HS-5 (cell line): ENCODE data around the gene MSH3.

ENCODE experiments used
- DNase-seq: peaks from one replicate; pipeline ENCODE4 v3.0.0-alpha.2; 2012; ENCODE audit warnings: low read depth

Gene MSH3

DNA sequence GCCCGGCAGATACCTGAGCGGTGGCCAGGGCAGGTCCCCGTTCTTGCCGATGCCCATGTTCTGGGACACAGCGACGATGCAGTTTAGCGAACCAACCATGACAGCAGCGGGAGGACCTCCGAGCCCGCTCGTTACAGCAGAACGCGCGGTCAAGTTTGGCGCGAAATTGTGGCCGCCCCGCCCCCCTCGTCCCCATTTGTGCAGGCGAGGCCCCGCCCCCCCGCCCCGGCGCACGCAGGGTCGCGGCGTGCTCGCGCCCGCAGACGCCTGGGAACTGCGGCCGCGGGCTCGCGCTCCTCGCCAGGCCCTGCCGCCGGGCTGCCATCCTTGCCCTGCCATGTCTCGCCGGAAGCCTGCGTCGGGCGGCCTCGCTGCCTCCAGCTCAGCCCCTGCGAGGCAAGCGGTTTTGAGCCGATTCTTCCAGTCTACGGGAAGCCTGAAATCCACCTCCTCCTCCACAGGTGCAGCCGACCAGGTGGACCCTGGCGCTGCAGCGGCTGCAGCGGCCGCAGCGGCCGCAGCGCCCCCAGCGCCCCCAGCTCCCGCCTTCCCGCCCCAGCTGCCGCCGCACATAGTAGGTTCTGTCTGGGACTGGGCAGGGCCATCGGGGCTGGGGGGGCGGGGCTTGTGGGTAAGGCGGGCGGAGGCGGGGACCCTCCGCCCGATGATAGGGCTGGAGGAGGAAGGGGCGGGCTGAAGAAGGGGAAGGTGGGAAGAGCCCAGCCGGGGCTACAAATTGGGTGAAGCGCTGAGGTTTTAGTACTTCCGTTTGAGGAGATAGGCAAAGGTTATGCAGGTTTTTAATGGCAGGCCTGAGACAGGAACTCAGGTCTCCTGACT, at the start of gene MSH3, which contains the start of gene DHFR:
MSH3 (plus strand) TSS at position 262 of the 840 bp plus-strand sequence; CDS start at position 338, 76 bp downstream.
DHFR (minus strand) TSS at position 593 of the 840 bp plus-strand sequence; CDS start at position 99, 494 bp downstream.
- DNase-seq, result peak; percentile 71

DNA sequence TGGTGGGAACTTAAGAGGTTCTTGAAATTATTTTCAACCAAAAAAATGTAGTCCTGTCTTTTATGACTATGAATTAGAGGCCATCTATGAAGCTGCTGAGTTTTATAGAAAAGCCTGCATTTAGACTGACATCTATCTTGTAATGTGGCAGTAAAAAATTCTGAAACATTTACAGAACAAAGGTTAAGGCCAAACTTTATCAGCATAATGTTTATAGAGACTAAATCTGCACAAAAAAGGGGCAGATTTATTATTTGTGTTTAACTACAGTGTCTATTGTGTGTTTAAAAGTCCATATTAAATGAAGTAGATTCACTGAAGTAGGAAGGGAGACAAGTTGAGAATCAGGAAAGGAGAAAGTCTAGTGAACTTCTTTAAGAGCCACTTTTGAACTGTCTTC, 47.1 kb upstream of the MSH3 start:
- DNase-seq, result no peak

DNA sequence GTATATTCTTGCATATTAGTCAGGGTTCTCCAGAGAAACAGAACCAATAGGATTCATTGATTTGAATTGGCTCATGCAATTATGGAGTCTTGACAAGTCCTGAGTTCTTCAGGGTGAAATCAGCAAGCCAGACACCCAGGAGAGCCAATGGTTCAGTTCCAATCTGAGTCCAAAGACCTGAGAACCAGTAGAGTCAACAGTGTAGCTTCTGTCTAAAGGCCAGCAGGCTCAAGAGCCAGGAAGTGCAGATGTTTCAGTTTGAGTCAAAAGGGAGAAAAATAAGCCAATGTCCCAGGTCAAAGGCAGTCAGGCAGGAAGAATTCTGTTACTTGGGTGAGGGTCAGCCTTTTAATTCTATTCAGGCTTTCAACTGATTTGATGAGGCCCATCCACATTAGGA, 46.6 kb upstream of the MSH3 start:
- DNase-seq, result no peak

DNA sequence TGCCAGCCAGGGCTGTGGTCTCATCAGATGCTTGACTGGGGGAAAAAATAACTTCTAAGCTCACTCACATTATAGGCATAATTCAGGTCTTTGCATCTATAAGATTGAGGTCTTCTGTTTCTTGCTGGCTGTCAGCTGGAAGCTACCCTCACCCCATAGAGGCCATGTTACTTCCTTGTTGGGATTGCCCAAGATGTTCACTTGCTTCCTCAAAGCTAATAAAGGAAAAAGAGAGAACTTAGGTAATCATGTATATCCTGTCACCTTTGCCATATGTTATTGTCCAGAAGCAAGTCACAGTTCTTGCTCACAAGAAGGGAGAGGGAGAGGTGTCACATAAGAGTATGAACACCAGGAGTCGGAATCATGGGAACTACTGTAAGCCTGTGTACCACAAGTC, 45.7 kb upstream of the MSH3 start:
- no peak for DNase-seq

DNA sequence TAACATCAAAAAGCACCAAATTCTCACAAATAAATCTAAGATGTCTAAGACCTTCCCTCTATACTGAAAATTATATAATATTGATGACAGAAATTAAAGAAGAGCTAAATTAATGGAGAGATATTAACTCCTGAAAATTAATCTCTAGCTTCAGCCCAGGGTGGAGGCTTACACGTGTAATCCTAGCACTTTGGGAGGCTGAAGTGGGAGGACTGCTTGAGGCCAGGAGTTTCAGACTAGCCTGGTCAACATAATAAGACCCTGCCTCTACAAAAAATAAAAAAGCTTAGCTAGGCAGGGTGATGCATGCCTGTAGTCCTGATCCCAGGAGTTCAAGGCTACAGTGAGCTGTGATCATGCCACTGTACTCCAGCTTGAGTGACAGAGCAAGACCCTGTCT, 44.8 kb upstream of the MSH3 start:
- no peak for DNase-seq

DNA sequence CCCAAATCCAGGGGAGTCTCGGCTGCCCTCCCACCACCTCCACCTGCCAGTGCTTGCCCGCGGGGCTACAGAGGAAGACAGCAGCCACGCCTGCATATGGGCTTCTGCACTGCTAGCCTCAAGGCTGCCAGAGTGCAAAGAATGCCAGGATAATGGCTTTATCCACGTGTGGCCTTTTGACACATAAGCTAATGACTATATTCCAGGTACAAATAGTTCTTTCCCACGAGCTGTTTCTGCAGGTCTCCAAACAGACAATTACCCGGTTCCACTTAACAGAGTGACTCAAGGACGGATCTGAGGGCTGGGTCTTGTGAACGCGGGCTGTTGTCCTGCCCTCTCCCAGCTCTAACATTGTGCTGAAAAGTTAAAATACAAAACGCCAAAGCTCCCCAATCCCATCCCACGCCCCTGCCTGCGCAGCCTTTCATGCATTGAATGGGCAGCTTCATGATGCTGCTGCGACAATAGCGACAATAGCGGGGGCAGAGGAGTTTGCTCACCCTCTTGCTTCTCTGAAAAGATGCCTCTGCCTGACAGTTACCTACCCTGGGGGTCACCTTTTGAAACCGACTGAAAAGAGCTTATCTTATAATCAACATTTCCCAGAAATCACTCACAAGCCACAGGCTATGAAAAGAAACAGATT, 39.1 kb upstream of the MSH3 start:
- no peak for DNase-seq

DNA sequence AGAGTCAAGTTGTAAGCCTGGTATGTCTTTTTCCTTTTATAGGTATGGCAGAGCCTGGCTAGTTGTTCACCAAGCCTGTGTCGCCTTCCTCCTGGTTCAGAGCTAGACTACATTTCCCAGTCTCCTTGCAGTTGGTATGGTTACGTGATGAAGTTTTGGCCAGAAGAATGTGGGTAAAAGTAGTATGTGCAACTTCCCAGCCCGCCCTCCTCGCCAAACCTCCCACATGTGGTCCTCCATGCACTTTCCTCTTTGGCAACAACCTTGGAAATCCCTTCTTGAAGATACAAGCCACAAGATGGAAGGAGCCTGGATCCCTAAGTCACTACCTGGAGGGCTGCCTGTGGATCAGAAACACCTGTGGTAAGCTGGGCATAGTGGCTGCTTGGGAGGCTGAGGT, 36.0 kb upstream of the MSH3 start:
- no peak for DNase-seq

DNA sequence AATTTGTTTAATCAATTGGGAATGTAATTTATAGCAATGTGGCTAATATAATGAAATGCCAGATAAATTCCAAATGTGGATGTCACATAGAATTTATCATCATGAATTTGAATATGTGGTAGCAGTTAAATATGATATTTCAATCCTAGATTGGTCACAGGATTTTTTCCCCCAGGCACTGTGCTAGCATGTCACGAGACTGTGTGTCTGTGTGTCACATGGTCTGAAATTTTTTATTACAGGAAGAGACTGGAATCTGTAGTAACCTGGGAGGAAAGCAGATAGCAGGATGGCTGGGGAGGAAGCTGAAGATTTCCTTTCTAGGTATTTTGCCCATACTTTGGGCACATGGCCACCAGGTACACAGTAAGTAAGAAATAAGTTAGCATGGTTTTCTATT, 35.4 kb upstream of the MSH3 start:
- no peak for DNase-seq

DNA sequence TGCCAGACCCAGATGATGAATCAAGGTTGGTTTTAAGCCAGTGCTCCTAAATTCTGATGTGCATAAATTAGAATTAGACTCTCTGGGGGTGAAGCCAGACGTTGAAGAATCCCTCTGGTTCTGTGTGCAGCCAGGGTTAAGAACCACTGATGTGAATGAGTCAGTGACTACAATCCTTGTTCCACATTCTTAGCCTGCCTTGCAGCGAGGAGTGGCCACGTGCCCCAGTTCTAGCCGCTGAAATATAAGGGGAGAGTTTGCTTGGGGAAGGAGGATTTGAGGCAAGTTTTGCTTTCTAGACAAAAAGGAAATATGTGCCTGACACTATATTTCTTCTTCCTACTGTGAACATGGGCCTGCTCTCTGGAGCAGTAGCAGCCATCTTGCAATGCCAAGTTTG, 34.2 kb upstream of the MSH3 start:
- no peak for DNase-seq

DNA sequence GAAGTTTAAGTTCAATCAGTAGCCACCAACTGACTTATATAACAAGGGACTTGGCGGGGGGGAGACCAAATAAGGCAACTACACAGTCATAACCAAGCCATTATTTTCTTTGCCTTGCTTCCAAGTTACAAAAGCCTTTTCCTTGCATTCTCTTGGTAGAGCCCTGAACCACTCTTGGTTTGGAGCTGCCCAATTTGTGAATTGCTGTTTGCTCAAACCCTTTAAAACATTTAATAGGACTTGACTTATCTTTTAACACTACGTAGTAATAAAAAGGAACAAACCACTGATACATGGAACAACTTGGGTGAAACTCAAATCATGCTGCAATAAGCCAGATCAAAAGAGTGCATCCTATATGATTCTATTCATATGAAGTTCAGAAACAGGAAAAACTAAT, 31.7 kb upstream of the MSH3 start:
- DNase-seq, result no peak

DNA sequence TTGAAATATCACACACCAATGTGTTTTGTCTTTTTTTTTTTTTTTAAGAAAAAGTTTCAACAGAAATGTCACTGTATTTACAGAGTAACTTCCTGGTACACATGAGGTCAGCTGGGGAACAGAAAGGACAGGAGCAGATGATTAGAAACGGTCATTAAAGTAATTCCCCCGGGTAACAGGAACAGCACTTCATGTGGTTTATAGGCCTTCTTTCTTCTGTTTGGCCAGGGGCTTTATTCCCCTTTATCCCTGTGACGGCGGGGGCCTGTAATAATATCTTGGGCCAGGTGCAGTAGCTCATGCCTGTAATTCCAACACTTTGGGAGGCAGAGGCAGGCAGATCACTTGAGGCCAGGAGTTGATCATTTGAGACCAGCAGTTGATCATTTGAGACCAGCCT, 30.5 kb upstream of the MSH3 start:
- no peak for DNase-seq

DNA sequence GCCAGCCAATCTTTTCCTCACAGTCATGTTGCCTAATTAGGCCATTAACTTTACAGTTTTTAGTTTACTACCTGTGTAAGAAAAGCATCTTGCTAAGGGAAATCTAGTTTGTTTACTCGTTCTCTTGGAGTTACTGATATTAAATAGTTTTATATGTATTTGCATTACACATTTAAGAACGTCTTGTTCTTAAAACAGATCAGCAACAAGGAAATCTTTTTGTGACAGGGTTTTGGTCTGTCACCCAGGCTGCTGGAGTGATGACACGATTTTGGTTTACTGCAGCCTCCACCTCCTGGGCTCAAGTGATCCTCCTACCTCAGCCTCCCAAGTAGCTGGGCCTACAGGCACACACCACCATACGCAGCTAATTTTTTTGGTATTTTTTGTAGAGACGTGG, 29.2 kb upstream of the MSH3 start:
- DNase-seq, result no peak

DNA sequence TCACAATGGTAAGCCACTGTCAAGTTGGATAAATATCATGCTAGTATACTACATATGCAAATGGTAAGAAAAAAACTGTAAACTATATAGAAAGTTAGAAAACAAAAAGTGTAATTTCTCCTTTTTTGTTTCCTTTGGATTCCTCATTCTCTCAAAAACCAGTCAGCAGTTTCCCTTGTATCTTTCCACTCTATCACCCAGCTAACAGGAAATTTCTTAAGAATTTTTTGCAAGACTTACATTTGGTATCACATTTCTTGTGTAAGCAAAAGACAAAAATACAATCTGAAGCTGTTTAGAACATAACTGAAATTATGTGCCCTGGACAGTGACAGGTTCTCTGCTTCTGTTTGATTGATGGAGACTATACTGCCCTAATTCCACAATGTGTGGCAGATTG, 25.2 kb upstream of the MSH3 start:
- no peak for DNase-seq

DNA sequence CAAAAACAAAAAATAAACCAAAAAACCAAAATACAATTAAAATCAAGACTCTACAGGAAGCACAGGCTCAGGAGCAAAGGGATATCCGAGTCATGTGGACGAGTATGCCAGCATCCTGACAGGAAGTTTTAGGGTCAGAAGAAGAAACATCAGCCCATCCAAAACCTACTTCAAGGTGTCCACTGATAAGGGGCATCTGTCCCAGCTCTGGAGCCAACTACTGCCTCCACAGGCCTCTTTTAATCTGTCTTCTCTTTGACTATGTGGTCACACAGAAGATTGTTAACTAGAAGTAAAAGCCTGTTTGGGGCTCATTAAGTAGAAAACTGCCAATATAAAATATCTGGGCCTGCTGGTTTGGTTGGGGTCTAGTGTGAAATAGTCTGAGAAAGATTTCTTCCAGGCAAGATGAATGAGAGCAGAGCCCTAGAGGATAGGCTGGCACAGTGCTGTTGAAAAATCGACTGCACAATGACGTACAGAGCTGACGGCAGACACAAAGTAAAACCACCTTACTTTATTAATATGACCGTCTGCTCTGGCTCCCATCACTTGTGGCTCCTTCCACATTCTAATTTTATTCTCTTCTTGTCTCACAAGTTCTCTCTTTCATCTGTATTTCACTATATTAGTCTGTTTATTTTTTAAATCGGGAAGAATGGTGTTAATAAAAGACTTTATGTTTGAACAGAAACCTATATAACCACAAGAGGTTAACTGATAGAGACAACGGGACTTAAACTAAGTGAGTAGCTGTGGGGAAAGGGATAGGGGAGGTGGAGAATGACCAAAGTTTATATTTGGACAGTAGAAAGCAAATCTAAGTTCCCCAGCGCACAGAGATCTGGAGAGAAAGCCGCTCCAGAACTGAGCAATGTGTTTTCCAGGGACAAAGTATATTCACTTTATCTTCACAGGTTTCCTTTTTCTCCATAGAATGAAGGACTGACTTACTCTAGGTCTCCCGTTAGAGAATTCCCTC, 22.9 kb upstream of the MSH3 start:
- no peak for DNase-seq

DNA sequence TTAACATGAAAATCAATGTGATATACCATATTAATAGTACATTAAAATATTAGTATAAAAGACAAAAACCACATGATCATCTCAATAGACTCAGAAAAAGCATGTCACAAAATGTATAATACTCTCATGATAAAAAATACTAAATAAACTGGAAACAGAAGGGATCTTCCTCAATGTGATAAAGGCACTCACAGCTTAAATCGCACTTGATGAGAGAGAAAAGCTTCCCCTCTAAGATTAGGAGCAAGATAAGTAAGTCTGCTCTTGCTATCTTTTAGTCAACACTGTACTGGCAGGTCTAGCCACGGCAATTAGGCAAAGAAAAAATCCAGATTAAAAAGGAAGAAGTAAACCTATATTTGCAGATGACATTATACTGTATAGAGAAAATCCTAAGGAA, 21.8 kb upstream of the MSH3 start:
- DNase-seq, result no peak

DNA sequence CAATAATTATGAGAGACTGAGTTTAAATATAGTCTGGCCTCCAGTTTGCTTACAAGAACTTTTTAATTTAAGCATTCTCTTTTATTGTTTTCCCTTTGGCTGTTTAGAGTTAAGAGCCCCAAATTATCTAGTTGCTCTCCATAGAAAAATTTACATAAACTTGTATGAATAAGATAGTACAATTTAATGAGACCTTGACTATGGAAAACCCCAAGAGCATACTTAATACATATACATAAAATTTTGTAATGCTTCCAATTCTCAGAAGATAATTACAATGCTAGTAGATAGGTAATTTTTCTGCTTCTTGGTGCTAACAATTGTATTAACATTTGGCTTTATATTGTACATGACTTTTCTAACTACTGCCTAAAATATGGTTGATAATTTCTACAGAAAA, 20.3 kb upstream of the MSH3 start:
- no peak for DNase-seq

DNA sequence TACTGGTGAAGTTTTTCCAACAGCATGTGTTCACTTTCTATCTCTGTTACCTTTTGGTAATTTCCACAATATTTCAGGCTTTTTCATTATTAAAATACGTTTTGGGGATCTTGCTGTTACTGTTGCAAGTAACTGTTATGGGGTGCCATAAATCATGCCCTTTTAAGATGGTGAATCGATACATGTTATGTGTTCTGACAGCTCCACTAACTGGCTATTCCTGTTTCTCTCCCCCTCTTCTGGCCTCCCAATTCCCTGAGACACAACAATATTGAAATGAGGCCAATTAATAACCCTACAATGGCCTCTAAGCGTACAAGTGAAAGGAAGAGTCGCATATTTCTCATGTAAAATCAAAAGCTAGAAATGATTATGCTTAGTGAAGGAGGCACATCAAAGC, 13.1 kb upstream of the MSH3 start:
- DNase-seq, result no peak

DNA sequence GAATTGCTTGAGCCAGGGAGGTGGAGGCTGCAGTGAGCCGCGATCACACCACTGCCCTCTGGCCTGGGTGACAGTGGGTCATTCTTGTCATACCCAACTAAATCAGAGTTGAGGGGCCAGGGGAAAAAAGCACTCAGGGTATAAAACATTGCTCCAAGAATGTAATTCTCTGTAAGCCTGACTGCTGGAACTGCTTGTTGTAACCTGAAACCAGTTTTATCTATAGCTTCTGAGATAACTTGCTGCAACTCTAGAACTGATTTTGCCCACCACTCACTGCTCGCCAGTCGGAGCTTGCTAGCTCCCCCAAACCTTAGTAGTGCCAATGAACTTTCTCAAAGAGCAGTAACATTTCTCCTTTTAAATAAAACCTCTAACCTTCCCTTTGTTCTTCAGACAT, 9.6 kb upstream of the MSH3 start:
- DNase-seq, result no peak

DNA sequence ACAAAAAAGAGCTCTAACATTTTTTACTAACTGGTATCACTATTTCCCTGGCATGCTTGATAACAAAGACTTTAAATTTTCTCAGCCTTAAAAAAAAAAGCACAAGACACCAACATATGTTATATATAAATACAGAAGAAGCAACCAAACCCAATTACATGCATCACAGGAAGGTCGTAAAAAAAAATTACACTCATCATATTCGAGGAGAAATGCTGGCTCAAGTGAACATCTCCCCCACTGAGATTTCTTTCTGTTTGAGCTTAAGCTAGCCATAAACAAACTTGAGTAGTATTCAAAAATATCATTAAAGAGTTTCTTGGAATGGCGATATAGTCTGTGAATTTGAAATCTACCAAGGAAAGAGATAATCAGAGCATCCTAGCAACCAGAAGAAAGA, 7.5 kb upstream of the MSH3 start:
- DNase-seq, result no peak

DNA sequence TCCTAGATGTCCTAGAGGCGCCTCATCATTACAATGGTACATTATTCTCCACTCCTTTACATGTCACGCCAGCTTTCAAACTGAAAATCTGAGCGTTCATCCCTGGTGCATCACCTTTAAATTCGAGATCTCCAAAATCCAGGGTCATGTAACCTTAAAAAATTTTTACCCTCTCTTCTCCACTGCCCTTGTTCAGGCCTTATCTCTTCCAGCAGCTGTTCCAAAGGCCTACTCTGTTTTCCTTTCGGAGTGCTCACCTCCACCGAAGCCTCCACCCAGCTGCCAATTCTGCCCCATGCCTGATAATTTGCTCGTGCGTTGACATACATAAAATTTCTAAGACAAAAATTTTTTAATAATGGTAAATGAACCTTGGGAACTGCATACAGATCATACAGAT, 950 bp upstream of the MSH3 start:
- no peak for DNase-seq

DNA sequence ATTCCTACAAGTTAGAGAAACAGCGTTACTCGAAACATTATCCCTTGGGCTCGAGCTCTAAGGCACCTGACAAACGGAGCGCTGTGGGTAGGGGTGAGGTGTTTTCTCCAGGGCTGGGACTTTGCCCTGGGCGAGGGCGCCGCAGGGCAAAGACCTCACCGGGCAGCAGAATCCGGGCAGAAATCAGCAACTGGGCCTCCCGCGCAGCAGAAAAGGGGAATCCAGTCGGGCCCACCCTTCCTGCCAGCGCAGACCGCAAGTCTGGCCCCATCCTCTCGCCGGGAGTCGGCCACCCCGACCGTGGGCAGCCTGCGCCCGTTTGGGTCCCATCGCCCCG, 430 bp upstream of the MSH3 start:
- no peak for DNase-seq

DNA sequence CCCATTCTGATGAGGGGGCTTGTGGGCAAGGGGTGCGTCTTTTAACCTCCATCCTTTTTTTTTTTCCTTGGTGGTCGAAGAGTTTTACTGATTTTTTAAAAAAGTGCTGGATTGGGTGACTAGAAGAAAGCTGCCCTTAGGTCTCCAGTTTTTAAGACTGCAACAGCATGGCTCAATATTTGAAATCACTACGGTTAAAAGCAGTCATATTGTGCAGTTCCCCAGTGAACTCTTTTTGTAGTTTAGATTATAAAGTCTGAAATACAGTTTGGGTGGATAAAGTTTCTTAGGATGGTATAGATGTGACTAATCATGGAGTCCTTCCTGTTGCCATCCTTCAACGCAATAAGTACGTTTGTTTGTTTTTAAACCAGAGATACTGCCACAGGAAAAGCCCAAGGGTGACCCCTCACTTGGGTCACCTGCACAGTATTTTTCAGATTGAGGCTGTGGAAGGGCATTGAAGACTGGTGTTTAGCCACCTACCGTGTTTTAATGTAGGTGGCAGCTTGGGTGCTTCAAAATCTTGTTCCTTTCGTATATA, 851 bp downstream of the MSH3 start:
- DNase-seq, result peak; percentile 16
